Breast epithelium (tissue), 3 donors: ENCODE results near the gene PNPLA5.

Experiments used
- POLR2A ChIP-seq: fragments of 450-650 bp; IDR thresholded peaks from one replicate; pipeline ENCODE4 v1.6.1; 2016; ENCODE audit warnings: antibody characterized with exemption, mild to moderate bottlenecking, moderate library complexity
- POLR2AphosphoS5 ChIP-seq, 3 donors: sonication (generic); formaldehyde crosslinking; IDR thresholded peaks; one replicate each; pipeline ENCODE4 v1.6.1; 2017; ENCODE audit warnings: antibody characterized with exemption in 3 of 3
- TF ChIP-seq, protein P1 (sequence below), 3 donors: fragments of 450-650 bp; IDR thresholded peaks; one replicate each; pipeline ENCODE4 v1.5.1; 2016 to 2017; ENCODE audit warnings: antibody characterized with exemption in 3 of 3, mild to moderate bottlenecking in 3 of 3, moderate library complexity in 3 of 3

GRCh38 chr22:43923191-43923590, 31.4 kb upstream of the PNPLA5 start:
- TF ChIP-seq POLR2AphosphoS5 (IDR thresholded peaks at IDR 0.05) (no peak), POLR2A (no peak)
- TF ChIP-seq, protein P1, sequence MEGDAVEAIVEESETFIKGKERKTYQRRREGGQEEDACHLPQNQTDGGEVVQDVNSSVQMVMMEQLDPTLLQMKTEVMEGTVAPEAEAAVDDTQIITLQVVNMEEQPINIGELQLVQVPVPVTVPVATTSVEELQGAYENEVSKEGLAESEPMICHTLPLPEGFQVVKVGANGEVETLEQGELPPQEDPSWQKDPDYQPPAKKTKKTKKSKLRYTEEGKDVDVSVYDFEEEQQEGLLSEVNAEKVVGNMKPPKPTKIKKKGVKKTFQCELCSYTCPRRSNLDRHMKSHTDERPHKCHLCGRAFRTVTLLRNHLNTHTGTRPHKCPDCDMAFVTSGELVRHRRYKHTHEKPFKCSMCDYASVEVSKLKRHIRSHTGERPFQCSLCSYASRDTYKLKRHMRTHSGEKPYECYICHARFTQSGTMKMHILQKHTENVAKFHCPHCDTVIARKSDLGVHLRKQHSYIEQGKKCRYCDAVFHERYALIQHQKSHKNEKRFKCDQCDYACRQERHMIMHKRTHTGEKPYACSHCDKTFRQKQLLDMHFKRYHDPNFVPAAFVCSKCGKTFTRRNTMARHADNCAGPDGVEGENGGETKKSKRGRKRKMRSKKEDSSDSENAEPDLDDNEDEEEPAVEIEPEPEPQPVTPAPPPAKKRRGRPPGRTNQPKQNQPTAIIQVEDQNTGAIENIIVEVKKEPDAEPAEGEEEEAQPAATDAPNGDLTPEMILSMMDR (IDR thresholded peaks at IDR 0.05) = no peak
